HG02678 (cell line): Measurements from ENCODE around the gene TMEM196.

Experiments
- ATAC-seq: cut with Tn5 transposase; IDR thresholded peaks from one replicate; pipeline ENCODE4 v1.9.1; 2021; ENCODE audit warnings: mild to moderate bottlenecking, moderate library complexity; ENCODE audit not compliant: unreplicated experiment

TMEM196 gene

GRCh38 chr7:19772841-19773760, at the start of gene TMEM196:
Gene TMEM196, minus strand, starts transcription at chr7:19773617. Its CDS starts 921 bp downstream, at chr7:19772696.
- no peak for ATAC-seq

GRCh38 chr7:19816128-19816527, 42.7 kb upstream of the TMEM196 start:
- no peak for ATAC-seq

DNA sequence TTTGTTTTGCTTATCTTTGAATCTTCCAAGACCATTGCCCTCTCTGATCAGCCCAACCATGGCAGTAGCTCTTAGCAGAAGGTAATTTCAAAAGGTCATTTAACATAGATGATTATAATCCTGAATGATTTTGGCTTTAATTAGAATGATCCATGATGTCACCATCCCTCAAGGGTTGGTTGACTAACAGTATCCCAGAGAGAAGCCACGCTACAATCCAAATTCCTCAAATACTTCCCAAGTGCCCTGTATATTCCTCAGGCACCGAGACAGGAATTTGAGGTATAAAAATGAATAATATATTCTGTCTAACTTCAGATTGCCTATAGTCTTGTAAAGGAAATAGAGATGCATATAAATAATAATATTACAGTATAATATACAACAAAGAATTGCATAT, 42.1 kb upstream of the TMEM196 start:
- no peak for ATAC-seq

DNA sequence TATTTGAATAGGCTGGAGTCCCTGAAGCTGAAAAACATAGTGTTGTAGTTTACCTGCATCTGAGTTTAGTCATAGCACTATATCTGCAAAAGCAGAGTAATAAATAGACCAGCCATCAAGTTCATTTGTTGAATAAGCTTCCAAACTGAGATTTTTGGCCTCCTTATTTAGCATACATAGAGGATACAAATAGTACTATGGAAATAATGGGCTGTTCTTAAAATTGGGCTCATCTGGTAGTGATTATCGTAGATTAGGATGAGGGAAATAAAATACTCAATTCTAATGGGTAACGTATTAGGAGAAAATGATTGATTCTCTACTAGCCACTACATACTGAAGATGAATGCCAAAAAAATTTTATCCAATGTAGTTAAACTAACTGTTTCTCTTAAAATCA, 41.4 kb upstream of the TMEM196 start:
- ATAC-seq, result no peak

- ATAC-seq, result no peak
Measured at GRCh38 chr7:19811386-19811785, 38.0 kb upstream of the TMEM196 start.

DNA sequence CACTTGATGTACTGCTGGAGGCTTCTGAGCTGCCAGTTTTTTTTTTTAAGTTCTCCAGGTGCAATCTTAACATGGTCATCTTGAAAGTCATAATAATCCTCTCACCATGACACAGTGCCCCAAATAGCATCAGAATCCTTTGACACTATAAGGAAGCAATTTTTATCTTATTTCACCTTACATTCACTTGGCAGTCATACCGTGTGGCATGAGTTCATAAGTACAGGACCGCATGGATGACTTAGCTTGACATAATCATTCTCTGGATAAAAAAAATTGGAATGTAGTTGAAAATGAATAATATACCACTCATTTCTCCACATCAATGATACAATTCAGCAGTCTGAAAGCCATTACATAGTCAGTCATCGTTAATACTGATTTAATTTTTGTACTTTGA, 25.6 kb upstream of the TMEM196 start:
- ATAC-seq, result no peak

- no peak for ATAC-seq
Measured at GRCh38 chr7:19783541-19783940, 10.1 kb upstream of the TMEM196 start.

GRCh38 chr7:19776981-19777380, 3.6 kb upstream of the TMEM196 start:
- no peak for ATAC-seq

- no peak for ATAC-seq
Measured at GRCh38 chr7:19775578-19775977, 2.2 kb upstream of the TMEM196 start.

DNA sequence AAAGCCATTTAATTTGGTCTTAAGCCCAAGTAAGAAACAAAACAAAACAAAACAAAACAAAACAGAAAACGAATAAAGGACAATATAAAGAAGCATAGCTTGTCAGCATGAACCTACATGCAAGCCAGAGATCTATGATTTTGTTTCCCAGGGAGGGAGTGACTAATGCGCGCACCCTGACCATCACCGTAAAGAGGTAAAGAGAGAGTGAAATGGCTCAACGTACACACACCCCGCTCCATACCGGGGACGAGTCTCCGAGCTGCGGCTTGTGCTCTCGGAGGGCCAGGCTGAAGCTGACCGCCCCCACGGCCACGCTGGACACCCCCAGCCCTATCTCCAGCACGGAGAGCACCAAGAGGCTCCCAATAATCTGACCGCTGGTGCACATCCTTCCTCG, 1.1 kb downstream of the TMEM196 start:
- ATAC-seq, result no peak

- ATAC-seq, result no peak
Measured at GRCh38 chr7:19762631-19763030, 10.8 kb downstream of the TMEM196 start.

GRCh38 chr7:19754521-19755116, 18.8 kb downstream of the TMEM196 start:
- peak; percentile 59 for ATAC-seq

GRCh38 chr7:19752020-19752419, 21.4 kb downstream of the TMEM196 start:
- ATAC-seq, result no peak

DNA sequence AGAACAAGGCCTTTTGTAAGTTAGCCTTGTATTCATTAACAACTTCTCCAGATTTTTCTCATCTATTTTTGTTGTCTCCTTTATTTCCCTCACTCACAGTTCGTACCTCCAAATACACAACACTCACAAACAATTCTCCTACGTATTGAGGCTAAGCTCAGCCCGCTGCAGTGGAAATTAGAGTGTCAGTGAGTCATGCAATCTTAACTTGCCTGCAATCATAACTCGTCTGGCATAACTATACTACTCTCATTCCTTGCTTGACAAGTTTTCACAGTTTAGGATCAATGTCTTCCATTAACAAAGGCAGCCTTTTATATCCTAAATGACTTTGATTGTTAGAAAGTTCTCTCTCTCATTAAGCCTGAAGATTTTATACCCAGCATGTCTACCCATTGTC, 23.8 kb downstream of the TMEM196 start:
- no peak for ATAC-seq

DNA sequence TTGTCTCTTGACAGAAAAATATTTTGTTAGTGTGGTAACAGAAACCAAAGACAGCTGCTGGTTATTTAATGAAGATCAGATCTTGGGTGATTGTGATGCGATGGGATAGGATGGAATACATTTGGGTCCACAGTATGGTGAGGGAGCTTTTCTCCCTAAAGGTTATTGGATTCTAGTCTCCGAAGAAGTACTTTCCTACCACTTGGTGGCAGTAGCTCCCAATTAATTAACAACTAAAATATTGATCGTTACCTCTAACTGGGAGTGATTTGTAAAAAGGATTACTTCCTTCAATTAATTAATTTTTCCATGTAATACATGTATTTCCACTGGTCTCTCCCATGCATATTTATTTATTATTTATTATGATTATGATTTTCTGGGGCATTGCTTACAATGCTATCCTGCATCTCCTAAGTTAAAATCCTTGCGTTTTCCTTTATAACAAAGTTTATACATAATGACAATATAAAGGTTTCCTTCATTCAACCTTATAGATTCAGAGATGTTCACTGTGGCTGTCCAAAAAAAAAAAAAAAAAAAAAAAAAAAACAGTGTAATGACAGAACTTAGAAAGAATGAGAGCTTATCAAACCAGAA, 25.6 kb downstream of the TMEM196 start:
- ATAC-seq, result no peak

- ATAC-seq, result no peak
Measured at GRCh38 chr7:19744075-19744474, 29.3 kb downstream of the TMEM196 start.

- no peak for ATAC-seq
Measured at GRCh38 chr7:19728716-19729115, 44.7 kb downstream of the TMEM196 start.

GRCh38 chr7:19725770-19726169, 47.6 kb downstream of the TMEM196 start:
- ATAC-seq, result no peak

DNA sequence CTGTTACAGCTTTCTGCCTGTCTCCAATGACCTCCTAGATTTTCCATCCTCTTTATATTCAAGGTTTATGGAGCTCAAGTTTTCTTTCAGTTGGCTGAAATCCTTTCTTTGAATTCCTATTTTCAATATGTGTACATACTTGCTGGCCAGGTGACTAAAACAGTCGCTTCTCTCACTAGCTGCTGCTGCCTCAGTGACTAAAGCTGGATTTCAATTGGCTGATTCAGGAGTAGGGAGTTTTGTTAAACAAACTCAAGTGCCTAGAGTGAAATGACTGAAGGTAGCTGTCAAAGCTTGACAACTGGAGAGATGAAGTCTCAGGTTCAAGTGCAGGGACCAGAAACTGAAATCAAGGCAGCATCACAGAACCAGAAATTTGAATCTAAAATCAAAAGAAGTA, 57.9 kb downstream of the TMEM196 start:
- no peak for ATAC-seq

GRCh38 chr7:19713676-19714075, 59.7 kb downstream of the TMEM196 start:
- ATAC-seq, result no peak

GRCh38 chr7:19709249-19709578, 64.2 kb downstream of the TMEM196 start:
- ATAC-seq, result no peak
